ENCODE measurements around the gene GNB1L.

Gene GNB1L

GRCh38 chr22:19863571-19863970 lies 8.9 kb upstream of the GNB1L start:
- no peak for DNase-seq (ENCODE audit: low read depth)

GRCh38 chr22:19862619-19863246 lies 8.1 kb upstream of the GNB1L start:
- no peak for DNase-seq (ENCODE audit: low read depth)

- DNase-seq (ENCODE audit: low read depth) = no peak
These were observed 5.3 kb upstream of the GNB1L start for GRCh38 chr22:19859861-19860510.

GRCh38 chr22:19857382-19857781 lies 2.7 kb upstream of the GNB1L start:
- no peak for DNase-seq (ENCODE audit: low read depth)

- peak; percentile 30 for DNase-seq (ENCODE audit: low read depth)
These were observed 1.1 kb upstream of the GNB1L start for GRCh38 chr22:19855504-19856409.

GRCh38 chr22:19853879-19854777 lies 546 bp downstream of the GNB1L start:
- DNase-seq (ENCODE audit: low read depth) = no peak

GRCh38 chr22:19853058-19853878 lies 1.4 kb downstream of the GNB1L start:
- DNase-seq (ENCODE audit: low read depth) = no peak

- no peak for DNase-seq (ENCODE audit: low read depth)
These were observed 2.4 kb downstream of the GNB1L start for GRCh38 chr22:19852177-19852781.

GRCh38 chr22:19851291-19852176 lies 3.1 kb downstream of the GNB1L start:
- DNase-seq (ENCODE audit: low read depth) = no peak

GRCh38 chr22:19850763-19851109 lies 3.9 kb downstream of the GNB1L start:
- no peak for DNase-seq (ENCODE audit: low read depth)

- no peak for DNase-seq (ENCODE audit: low read depth)
These were observed 4.6 kb downstream of the GNB1L start for GRCh38 chr22:19849835-19850762.

- no peak for DNase-seq (ENCODE audit: low read depth)
These were observed 6.1 kb downstream of the GNB1L start for GRCh38 chr22:19848298-19849224.

- no peak for DNase-seq (ENCODE audit: low read depth)
These were observed 7.4 kb downstream of the GNB1L start for GRCh38 chr22:19847345-19847632.

- DNase-seq (ENCODE audit: low read depth) = no peak
These were observed 7.9 kb downstream of the GNB1L start for GRCh38 chr22:19846620-19847344.

GRCh38 chr22:19845054-19845722 lies 9.5 kb downstream of the GNB1L start:
- DNase-seq (ENCODE audit: low read depth) = no peak

- DNase-seq (ENCODE audit: low read depth) = no peak
These were observed 10.2 kb downstream of the GNB1L start for GRCh38 chr22:19844377-19845053.
